HUES64 (cell line): Measurements from ENCODE around the gene METTL27.

ENCODE experiments used
- H3K27ac ChIP-seq: 2 replicates; pipeline ENCODE4 v1.7.0; 2013; ENCODE audit warnings: low read depth, low read length, inconsistent platforms
- H3K27me3 ChIP-seq: 2 replicates; pipeline ENCODE4 v1.6.1; 2013; ENCODE audit warnings: mild to moderate bottlenecking, low read length; ENCODE audit not compliant: insufficient read depth
- H3K36me3 ChIP-seq: 2 replicates; pipeline ENCODE4 v1.6.1; 2013; ENCODE audit warnings: mild to moderate bottlenecking, low read length; ENCODE audit not compliant: insufficient read depth
- H3K4me1 ChIP-seq: 2 replicates; pipeline ENCODE4 v1.6.1; 2013; ENCODE audit warnings: mild to moderate bottlenecking, low read length, moderate library complexity; ENCODE audit not compliant: insufficient read depth
- H3K4me3 ChIP-seq: 2 replicates; pipeline ENCODE4 v1.5.1; 2013; ENCODE audit warnings: mild to moderate bottlenecking, low read length, moderate library complexity
- H3K9ac ChIP-seq: 2 replicates; pipeline ENCODE4 v1.6.1; 2013; ENCODE audit warnings: mild to moderate bottlenecking, low read depth, low read length
- H3K9me3 ChIP-seq: 2 replicates; pipeline ENCODE4 v1.6.1; 2013; ENCODE audit warnings: low read depth, low read length; ENCODE audit not compliant: insufficient read depth
- WGBS: fragments of 150-250, 120-280 bp; methylation state at CpG from one replicate; pipeline ENCODE4 v1.1.7; 2013; ENCODE audit warnings: missing lambda C conversion rate; 5-methylcytosine and 5-hydroxymethylcytosine counted together

METTL27 gene

DNA sequence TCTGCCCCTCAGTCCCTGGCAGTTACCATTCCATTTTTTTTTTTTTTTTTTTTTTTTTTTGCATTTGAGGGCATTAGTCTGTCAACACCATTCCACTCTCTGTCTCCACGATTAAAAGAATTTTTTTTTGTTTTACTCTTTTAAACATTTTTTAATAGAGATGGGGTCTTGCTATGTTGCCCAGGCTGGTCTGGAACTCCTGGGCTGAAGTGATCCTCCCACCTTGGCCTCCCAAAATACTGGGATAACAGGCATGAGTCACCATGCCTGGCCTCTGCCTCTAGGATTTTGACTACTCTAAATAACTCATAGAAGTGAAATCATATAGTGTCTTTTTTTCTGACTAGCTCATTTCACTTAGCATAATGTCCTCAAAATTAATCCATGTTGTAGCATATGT, 55.7 kb downstream of the METTL27 start:
- no peak overlapping the region for H3K27ac ChIP-seq
- H3K36me3 ChIP-seq = no peaks in the 10 kb centered on the region
- H3K9me3 ChIP-seq = peaks cover 4% of the 10 kb centered on the region; the same call in 1 of the 2 replicates
- H3K27me3 ChIP-seq = no peaks in the 10 kb centered on the region
- WGBS = no CpG with 5 or more reads among the region's 1 CpG
- no peak overlapping the region for H3K4me3 ChIP-seq
- no peaks in the 10 kb centered on the region for H3K4me1 ChIP-seq
- H3K9ac ChIP-seq = no peak overlapping the region
